Mucosa of rectum (tissue), 2 donors: ENCODE results near the gene MGP.

Experiments
- H3K27ac ChIP-seq, 2 donors: one replicate each; pipeline ENCODE4 v1.7.0; 2013; ENCODE audit warnings: inconsistent platforms in 2 of 2, low read depth in 2 of 2, low read length in 2 of 2
- H3K27me3 ChIP-seq, 2 donors: one replicate each; pipeline ENCODE4 v1.7.0; 2013; ENCODE audit warnings: low read length in 2 of 2; ENCODE audit not compliant: control insufficient read depth in 2 of 2, insufficient read depth in 2 of 2
- H3K36me3 ChIP-seq, 2 donors: one replicate each; pipeline ENCODE4 v1.7.0; 2013; ENCODE audit warnings: low read length in 2 of 2; ENCODE audit not compliant: control insufficient read depth in 2 of 2, insufficient read depth in 2 of 2
- H3K4me1 ChIP-seq, 2 donors: one replicate each; pipeline ENCODE4 v1.7.0; 2013; ENCODE audit warnings: low read length in 2 of 2, mild to moderate bottlenecking in 1 of 2; ENCODE audit not compliant: control insufficient read depth in 2 of 2, insufficient read depth in 2 of 2
- H3K4me3 ChIP-seq, 2 donors: one replicate each; pipeline ENCODE4 v1.7.0; 2013; ENCODE audit warnings: low read length in 2 of 2
- H3K9ac ChIP-seq, 2 donors: one replicate each; pipeline ENCODE4 v1.7.0; 2013; ENCODE audit warnings: low read length in 2 of 2, low read depth in 1 of 2, mild to moderate bottlenecking in 1 of 2
- H3K9me3 ChIP-seq, 2 donors: one replicate each; pipeline ENCODE4 v1.7.0; 2013; ENCODE audit warnings: low read length in 2 of 2; ENCODE audit not compliant: control insufficient read depth in 2 of 2
- donor health status: healthy.
- donor health status: Normal muscosa, but diverticular disease.

Gene MGP

GRCh38 chr12:14886271-14886670 is 617 bp upstream of the MGP start:
- Histone ChIP-seq H3K27me3 (no peaks in the 10 kb centered on the region), H3K36me3 (no peaks in the 10 kb centered on the region), H3K4me1 (peaks cover 3 to 5% of the 10 kb centered on the region in 2 donors), H3K27ac (no peak overlapping the region), H3K9ac (no peak overlapping the region), H3K9me3 (no peaks in the 10 kb centered on the region), H3K4me3 (peak overlapping the region in 1 of 2 donors; percentile 54)

GRCh38 chr12:14884458-14884878 is 1.2 kb downstream of the MGP start:
- Histone ChIP-seq H3K27me3 (no peaks in the 10 kb centered on the region), H3K9me3 (no peaks in the 10 kb centered on the region), H3K9ac (peak overlapping the region in 1 of 2 donors; percentile 54), H3K4me3 (peak overlapping the region; percentile 35 to 55), H3K36me3 (no peaks in the 10 kb centered on the region), H3K27ac (peak overlapping the region; percentile 29 to 69), H3K4me1 (peaks cover 3 to 5% of the 10 kb centered on the region in 2 donors)

- no peaks in the 10 kb centered on the region for H3K36me3 ChIP-seq
- H3K4me1 ChIP-seq = peaks cover 3 to 5% of the 10 kb centered on the region in 2 donors
- no peaks in the 10 kb centered on the region for H3K9me3 ChIP-seq
- no peak overlapping the region for H3K9ac ChIP-seq
- H3K27ac ChIP-seq = no peak overlapping the region
- H3K4me3 ChIP-seq = peak overlapping the region in 1 of 2 donors; percentile 16
- no peaks in the 10 kb centered on the region for H3K27me3 ChIP-seq
These were observed 2.0 kb downstream of the MGP start for GRCh38 chr12:14883686-14884085.

DNA sequence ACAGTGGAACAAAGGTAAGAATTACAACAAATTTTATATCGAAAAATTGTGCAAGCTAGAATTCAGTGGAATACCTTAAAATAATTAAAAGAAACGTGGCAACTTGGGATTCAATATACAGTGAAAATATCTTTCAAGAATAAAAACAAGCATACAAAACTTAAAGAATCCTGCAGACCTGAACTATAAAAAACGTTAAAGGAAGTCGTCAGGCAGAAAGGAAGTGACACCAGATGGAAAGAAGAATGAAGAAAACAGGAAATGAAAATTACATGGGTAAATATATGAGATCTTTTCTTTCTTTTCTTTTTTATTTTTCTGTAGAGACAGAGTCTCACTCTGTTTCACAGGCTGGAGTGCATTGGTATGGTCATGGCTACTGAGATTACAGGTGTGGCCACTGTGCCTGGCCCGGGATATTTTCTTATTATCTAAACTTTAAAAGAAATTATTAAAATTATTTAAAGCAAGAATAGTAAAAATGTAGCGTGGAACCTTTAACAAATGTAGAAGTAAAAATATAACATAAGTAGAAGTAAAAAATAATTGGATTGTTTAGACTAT is 4.7 kb downstream of the MGP start:
- Histone ChIP-seq H3K27me3 (no peaks in the 10 kb centered on the region), H3K36me3 (no peaks in the 10 kb centered on the region), H3K27ac (no peak overlapping the region), H3K4me3 (no peak overlapping the region), H3K9ac (no peak overlapping the region), H3K4me1 (peaks cover 1 to 5% of the 10 kb centered on the region in 2 donors), H3K9me3 (no peaks in the 10 kb centered on the region)

- Histone ChIP-seq H3K9ac (no peak overlapping the region), H3K27ac (no peak overlapping the region), H3K4me3 (no peak overlapping the region), H3K36me3 (no peaks in the 10 kb centered on the region), H3K9me3 (no peaks in the 10 kb centered on the region), H3K4me1 (peaks cover 0 to 3% of the 10 kb centered on the region in 2 donors), H3K27me3 (no peaks in the 10 kb centered on the region)
These were observed 6.3 kb downstream of the MGP start for GRCh38 chr12:14879222-14879933.

GRCh38 chr12:14878488-14878887 is 7.2 kb downstream of the MGP start:
- H3K4me3 ChIP-seq = no peak overlapping the region
- no peak overlapping the region for H3K27ac ChIP-seq
- no peaks in the 10 kb centered on the region for H3K36me3 ChIP-seq
- H3K9me3 ChIP-seq = no peaks in the 10 kb centered on the region
- no peaks in the 10 kb centered on the region for H3K27me3 ChIP-seq
- no peaks in the 10 kb centered on the region for H3K4me1 ChIP-seq
- no peak overlapping the region for H3K9ac ChIP-seq

DNA sequence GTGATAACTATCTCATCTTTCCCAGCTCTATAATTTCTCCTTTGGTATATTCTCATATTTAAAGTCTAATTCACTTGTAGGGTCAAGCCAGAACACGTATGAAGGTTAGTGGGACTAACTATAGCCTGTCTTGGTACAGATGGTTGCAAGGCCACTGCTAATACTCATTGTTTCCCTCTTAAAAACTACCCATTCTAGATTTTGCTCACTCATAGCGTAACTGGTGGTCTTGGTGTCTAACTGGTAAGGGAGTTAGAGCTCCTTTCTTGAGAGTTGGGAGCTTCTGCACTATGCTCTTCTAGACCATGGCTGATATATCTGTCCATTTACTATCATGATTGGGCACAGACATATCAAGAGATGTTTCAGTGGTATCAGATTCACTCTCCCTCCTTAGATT is 8.8 kb downstream of the MGP start:
- no peak overlapping the region for H3K9ac ChIP-seq
- no peaks in the 10 kb centered on the region for H3K9me3 ChIP-seq
- H3K4me1 ChIP-seq = no peaks in the 10 kb centered on the region
- H3K27ac ChIP-seq = no peak overlapping the region
- no peaks in the 10 kb centered on the region for H3K27me3 ChIP-seq
- H3K36me3 ChIP-seq = no peaks in the 10 kb centered on the region
- H3K4me3 ChIP-seq = no peak overlapping the region

GRCh38 chr12:14874882-14875281 is 10.8 kb downstream of the MGP start:
- Histone ChIP-seq H3K9me3 (no peaks in the 10 kb centered on the region), H3K27me3 (no peaks in the 10 kb centered on the region), H3K4me1 (no peaks in the 10 kb centered on the region), H3K9ac (no peak overlapping the region), H3K36me3 (no peaks in the 10 kb centered on the region), H3K27ac (no peak overlapping the region), H3K4me3 (no peak overlapping the region)

- Histone ChIP-seq H3K36me3 (no peaks in the 10 kb centered on the region), H3K9ac (no peak overlapping the region), H3K4me3 (no peak overlapping the region), H3K4me1 (no peaks in the 10 kb centered on the region), H3K9me3 (no peaks in the 10 kb centered on the region), H3K27me3 (no peaks in the 10 kb centered on the region), H3K27ac (no peak overlapping the region)
These were observed 12.0 kb downstream of the MGP start for GRCh38 chr12:14873440-14874185.

GRCh38 chr12:14871886-14872285 is 13.8 kb downstream of the MGP start:
- no peaks in the 10 kb centered on the region for H3K36me3 ChIP-seq
- H3K4me1 ChIP-seq = no peaks in the 10 kb centered on the region
- no peaks in the 10 kb centered on the region for H3K27me3 ChIP-seq
- no peak overlapping the region for H3K4me3 ChIP-seq
- no peak overlapping the region for H3K9ac ChIP-seq
- H3K9me3 ChIP-seq = no peaks in the 10 kb centered on the region
- H3K27ac ChIP-seq = no peak overlapping the region
